ENCODE measurements around the gene SLC2A4RG. TPM values are rescaled to one million over a fixed set of nuclear protein-coding genes. Genes with fewer than 3 reads are reported as not detected.
"Not testable (repeated sequence)": the region's sequence is repeated elsewhere in the genome, so short reads cannot be mapped to it uniquely, and the experiment has no call there.

SLC2A4RG gene
- total and polyA plus RNA-seq, 2 experiments from 2014 or later, result 43.9 to 50.4 TPM

GRCh38 chr20:63712191-63712590 is 27.4 kb upstream of the SLC2A4RG start:
- no peaks in the 10 kb centered on the region for H3K27me3 ChIP-seq
- H3K27ac ChIP-seq, result no peak overlapping the region
- H3K36me3 ChIP-seq (replicated peaks; ENCODE audit: insufficient read depth, low read depth), result no peaks in the 10 kb centered on the region
- H4K20me1 ChIP-seq (ENCODE audit: insufficient read depth, poor library complexity, severe bottlenecking), result no peaks in the 10 kb centered on the region
- peaks cover 86% of the 10 kb centered on the region for H3K79me2 ChIP-seq
- DNase-seq (ENCODE audit: low spot score), result no peak
- H3K4me2 ChIP-seq, result no peak overlapping the region
- H3K4me3 ChIP-seq, result no peak overlapping the region
- TF ChIP-seq CTCF (IDR thresholded peaks at IDR 0.05; ENCODE audit: poor library complexity) (no peak), EZH2phosphoT487 (IDR thresholded peaks at IDR 0.05; ENCODE audit: low read depth, severe bottlenecking, unreplicated experiment) (no peak), EZH2 (IDR thresholded peaks at IDR 0.05; ENCODE audit: borderline replicate concordance) (no peak)
- no peak overlapping the region for H2AFZ ChIP-seq
- 100% methylated on average over 1 of the region's 1 CpG for WGBS (ENCODE audit: low lambda C conversion rate, missing lambda C conversion rate)
- no peaks in the 10 kb centered on the region for H3K9me2 ChIP-seq (replicated peaks; ENCODE audit: insufficient read depth)
- no peaks in the 10 kb centered on the region for H3K9me3 ChIP-seq (ENCODE audit: low read depth)
- H3K4me1 ChIP-seq (ENCODE audit: insufficient read depth), result peaks cover 5% of the 10 kb centered on the region

- Histone ChIP-seq H2AFZ (no peak overlapping the region), H4K20me1 (ENCODE audit: insufficient read depth, poor library complexity, severe bottlenecking) (no peaks in the 10 kb centered on the region), H3K4me1 (ENCODE audit: insufficient read depth) (no peaks in the 10 kb centered on the region), H3K27me3 (no peaks in the 10 kb centered on the region), H3K4me2 (no peak overlapping the region), H3K9me2 (replicated peaks; ENCODE audit: insufficient read depth) (no peaks in the 10 kb centered on the region), H3K27ac (no peak overlapping the region), H3K4me3 (no peak overlapping the region), H3K79me2 (peaks cover 93% of the 10 kb centered on the region), H3K36me3 (replicated peaks; ENCODE audit: insufficient read depth, low read depth) (no peaks in the 10 kb centered on the region), H3K9me3 (ENCODE audit: low read depth) (peaks cover 9% of the 10 kb centered on the region)
- no peak for DNase-seq (ENCODE audit: low spot score)
- WGBS (ENCODE audit: low lambda C conversion rate, missing lambda C conversion rate), result 96% methylated on average over 5 of the region's 5 CpGs
- TF ChIP-seq EZH2 (IDR thresholded peaks at IDR 0.05; ENCODE audit: borderline replicate concordance) (no peak), EZH2phosphoT487 (IDR thresholded peaks at IDR 0.05; ENCODE audit: low read depth, severe bottlenecking, unreplicated experiment) (no peak), CTCF (IDR thresholded peaks at IDR 0.05; ENCODE audit: poor library complexity) (no peak)
These were observed 24.7 kb upstream of the SLC2A4RG start for GRCh38 chr20:63714858-63715257.

GRCh38 chr20:63718996-63719395 is 20.6 kb upstream of the SLC2A4RG start:
- Histone ChIP-seq H3K27ac (no peak overlapping the region), H2AFZ (no peak overlapping the region), H3K4me3 (no peak overlapping the region), H3K79me2 (peaks cover 71% of the 10 kb centered on the region), H4K20me1 (ENCODE audit: insufficient read depth, poor library complexity, severe bottlenecking) (no peaks in the 10 kb centered on the region), H3K9me3 (ENCODE audit: low read depth) (peaks cover 9% of the 10 kb centered on the region), H3K4me1 (ENCODE audit: insufficient read depth) (no peaks in the 10 kb centered on the region), H3K9me2 (replicated peaks; ENCODE audit: insufficient read depth) (no peaks in the 10 kb centered on the region), H3K36me3 (replicated peaks; ENCODE audit: insufficient read depth, low read depth) (no peaks in the 10 kb centered on the region), H3K27me3 (no peaks in the 10 kb centered on the region), H3K4me2 (no peak overlapping the region)
- TF ChIP-seq EZH2 (IDR thresholded peaks at IDR 0.05; ENCODE audit: borderline replicate concordance) (no peak), EZH2phosphoT487 (IDR thresholded peaks at IDR 0.05; ENCODE audit: low read depth, severe bottlenecking, unreplicated experiment) (no peak), CTCF (IDR thresholded peaks at IDR 0.05; ENCODE audit: poor library complexity) (no peak)
- WGBS (ENCODE audit: low lambda C conversion rate, missing lambda C conversion rate), result 100% methylated on average over 2 of the region's 2 CpGs
- DNase-seq (ENCODE audit: low spot score), result no peak

- H3K79me2 ChIP-seq, result peaks cover 43% of the 10 kb centered on the region
- H2AFZ ChIP-seq; H3K36me3 ChIP-seq (replicated peaks; ENCODE audit: insufficient read depth, low read depth); H3K27me3 ChIP-seq; H3K4me1 ChIP-seq (ENCODE audit: insufficient read depth); H3K9me3 ChIP-seq (ENCODE audit: low read depth); H3K4me2 ChIP-seq; DNase-seq (ENCODE audit: low spot score); H3K9me2 ChIP-seq (replicated peaks; ENCODE audit: insufficient read depth); H3K27ac ChIP-seq; H3K4me3 ChIP-seq; H4K20me1 ChIP-seq (ENCODE audit: insufficient read depth, poor library complexity, severe bottlenecking): not testable (repeated sequence)
- WGBS (ENCODE audit: low lambda C conversion rate, missing lambda C conversion rate), result 97% methylated on average over 2 of the region's 2 CpGs
These were observed 16.5 kb upstream of the SLC2A4RG start for GRCh38 chr20:63722967-63723622.

GRCh38 chr20:63730189-63730733 is 9.3 kb upstream of the SLC2A4RG start:
- not testable (repeated sequence) for H3K27me3 ChIP-seq; H2AFZ ChIP-seq; H3K9me3 ChIP-seq (ENCODE audit: low read depth); H4K20me1 ChIP-seq (ENCODE audit: insufficient read depth, poor library complexity, severe bottlenecking); DNase-seq (ENCODE audit: low spot score); H3K36me3 ChIP-seq (replicated peaks; ENCODE audit: insufficient read depth, low read depth); H3K4me3 ChIP-seq; H3K27ac ChIP-seq; H3K4me2 ChIP-seq; H3K4me1 ChIP-seq (ENCODE audit: insufficient read depth); H3K9me2 ChIP-seq (replicated peaks; ENCODE audit: insufficient read depth)
- WGBS (ENCODE audit: low lambda C conversion rate, missing lambda C conversion rate), result 95% methylated on average over 18 of the region's 18 CpGs
- peaks cover 14% of the 10 kb centered on the region for H3K79me2 ChIP-seq

All from hepatocyte (in vitro differentiated cells).